CD4-positive, alpha-beta T cell treated with Interleukin-15 for 1 hour (primary cell): Measurements from ENCODE around the gene TMEM259.

Experiments
- DNase-seq: peaks from one replicate; pipeline ENCODE4 v3.0.0-alpha.2; 2020

Gene TMEM259

GRCh38 chr19:982567-983170 lies 38.3 kb downstream of the TMEM259 start:
- peak; percentile 74 for DNase-seq

GRCh38 chr19:980133-980998 lies 40.6 kb downstream of the TMEM259 start:
- DNase-seq, result no peak

- DNase-seq, result no peak
Measured at GRCh38 chr19:979318-979741, 41.6 kb downstream of the TMEM259 start.

- DNase-seq, result no peak
Measured at GRCh38 chr19:977058-977464, 43.9 kb downstream of the TMEM259 start.

- DNase-seq, result no peak
Measured at GRCh38 chr19:976476-976875, 44.4 kb downstream of the TMEM259 start.

GRCh38 chr19:974564-975257 lies 46.2 kb downstream of the TMEM259 start:
- DNase-seq, result no peak

GRCh38 chr19:973726-974563 lies 47.0 kb downstream of the TMEM259 start:
- DNase-seq, result no peak

- no peak for DNase-seq
Measured at GRCh38 chr19:972281-972680, 48.6 kb downstream of the TMEM259 start.

GRCh38 chr19:971795-972194 lies 49.1 kb downstream of the TMEM259 start:
- DNase-seq, result no peak

GRCh38 chr19:970695-971094 lies 50.2 kb downstream of the TMEM259 start:
- no peak for DNase-seq

GRCh38 chr19:966485-967088 lies 54.3 kb downstream of the TMEM259 start:
- DNase-seq, result no peak

- no peak for DNase-seq
Measured at GRCh38 chr19:964761-965694, 55.9 kb downstream of the TMEM259 start.

- no peak for DNase-seq
Measured at GRCh38 chr19:964116-964520, 56.8 kb downstream of the TMEM259 start.

GRCh38 chr19:963486-963951 lies 57.4 kb downstream of the TMEM259 start:
- DNase-seq, result no peak

GRCh38 chr19:962683-963400 lies 58.1 kb downstream of the TMEM259 start:
- no peak for DNase-seq

- no peak for DNase-seq
Measured at GRCh38 chr19:961866-962620, 58.9 kb downstream of the TMEM259 start.

GRCh38 chr19:960601-960938 lies 60.4 kb downstream of the TMEM259 start:
- DNase-seq, result no peak

- DNase-seq, result no peak
Measured at GRCh38 chr19:960020-960419, 60.9 kb downstream of the TMEM259 start.
